ENCODE results near the gene DCAF5. TPM values are rescaled to one million over a fixed set of nuclear protein-coding genes. Genes with fewer than 3 reads are reported as not detected.

Gene DCAF5
- total and polyA plus RNA-seq, 2 of the 13 experiments (the other 11 are each of a cell fraction or from before 2014, with no cell fraction given), result 13.4 to 31.6 TPM

GRCh38 chr14:69153152-69153872 lies 393 bp upstream of the DCAF5 start (continued):
- TF ChIP-seq, protein P1, sequence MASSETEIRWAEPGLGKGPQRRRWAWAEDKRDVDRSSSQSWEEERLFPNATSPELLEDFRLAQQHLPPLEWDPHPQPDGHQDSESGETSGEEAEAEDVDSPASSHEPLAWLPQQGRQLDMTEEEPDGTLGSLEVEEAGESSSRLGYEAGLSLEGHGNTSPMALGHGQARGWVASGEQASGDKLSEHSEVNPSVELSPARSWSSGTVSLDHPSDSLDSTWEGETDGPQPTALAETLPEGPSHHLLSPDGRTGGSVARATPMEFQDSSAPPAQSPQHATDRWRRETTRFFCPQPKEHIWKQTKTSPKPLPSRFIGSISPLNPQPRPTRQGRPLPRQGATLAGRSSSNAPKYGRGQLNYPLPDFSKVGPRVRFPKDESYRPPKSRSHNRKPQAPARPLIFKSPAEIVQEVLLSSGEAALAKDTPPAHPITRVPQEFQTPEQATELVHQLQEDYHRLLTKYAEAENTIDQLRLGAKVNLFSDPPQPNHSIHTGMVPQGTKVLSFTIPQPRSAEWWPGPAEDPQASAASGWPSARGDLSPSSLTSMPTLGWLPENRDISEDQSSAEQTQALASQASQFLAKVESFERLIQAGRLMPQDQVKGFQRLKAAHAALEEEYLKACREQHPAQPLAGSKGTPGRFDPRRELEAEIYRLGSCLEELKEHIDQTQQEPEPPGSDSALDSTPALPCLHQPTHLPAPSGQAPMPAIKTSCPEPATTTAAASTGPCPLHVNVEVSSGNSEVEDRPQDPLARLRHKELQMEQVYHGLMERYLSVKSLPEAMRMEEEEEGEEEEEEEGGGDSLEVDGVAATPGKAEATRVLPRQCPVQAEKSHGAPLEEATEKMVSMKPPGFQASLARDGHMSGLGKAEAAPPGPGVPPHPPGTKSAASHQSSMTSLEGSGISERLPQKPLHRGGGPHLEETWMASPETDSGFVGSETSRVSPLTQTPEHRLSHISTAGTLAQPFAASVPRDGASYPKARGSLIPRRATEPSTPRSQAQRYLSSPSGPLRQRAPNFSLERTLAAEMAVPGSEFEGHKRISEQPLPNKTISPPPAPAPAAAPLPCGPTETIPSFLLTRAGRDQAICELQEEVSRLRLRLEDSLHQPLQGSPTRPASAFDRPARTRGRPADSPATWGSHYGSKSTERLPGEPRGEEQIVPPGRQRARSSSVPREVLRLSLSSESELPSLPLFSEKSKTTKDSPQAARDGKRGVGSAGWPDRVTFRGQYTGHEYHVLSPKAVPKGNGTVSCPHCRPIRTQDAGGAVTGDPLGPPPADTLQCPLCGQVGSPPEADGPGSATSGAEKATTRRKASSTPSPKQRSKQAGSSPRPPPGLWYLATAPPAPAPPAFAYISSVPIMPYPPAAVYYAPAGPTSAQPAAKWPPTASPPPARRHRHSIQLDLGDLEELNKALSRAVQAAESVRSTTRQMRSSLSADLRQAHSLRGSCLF (CRISPR knock-in tag; IDR thresholded peaks at IDR 0.05; ENCODE audit: borderline replicate concordance), result no peak
- TF ChIP-seq ZFP36L1 (CRISPR knock-in tag; IDR thresholded peaks at IDR 0.05), result no peak
- 0 out of 2 replicates have a peak, but pooled peaks have one; percentile 16 for TF ChIP-seq MXD4 (CRISPR knock-in tag; IDR thresholded peaks at IDR 0.05)
- no peak for TF ChIP-seq NBN (conservative IDR thresholded peaks at IDR 0.05)
- TF ChIP-seq POLR2G (IDR thresholded peaks at IDR 0.05; ENCODE audit: low read depth, low read length), result peak; percentile 74
- no peak for TF ChIP-seq ZBTB42 (CRISPR knock-in tag; IDR thresholded peaks at IDR 0.05)
- 0 out of 2 replicates have a peak, but pooled peaks have one; percentile 28 for TF ChIP-seq ZNF770 (CRISPR knock-in tag; IDR thresholded peaks at IDR 0.05)
- TF ChIP-seq NFATC3 (CRISPR knock-in tag; IDR thresholded peaks at IDR 0.05), result no peak
- TF ChIP-seq JDP2 (CRISPR knock-in tag; IDR thresholded peaks at IDR 0.05; ENCODE audit: borderline replicate concordance), result no peak
- no peak for TF ChIP-seq ZNF333 (CRISPR knock-in tag; IDR thresholded peaks at IDR 0.05; ENCODE audit: borderline replicate concordance)
- no peak for TF ChIP-seq KAT8 (CRISPR knock-in tag; IDR thresholded peaks at IDR 0.05)
- TF ChIP-seq CREB3 (CRISPR knock-in tag; IDR thresholded peaks at IDR 0.05), result no peak
- no peak for TF ChIP-seq ZBTB44 (CRISPR knock-in tag; IDR thresholded peaks at IDR 0.05)
- 0 out of 2 replicates have a peak, but pooled peaks have one; percentile 3 for TF ChIP-seq ZBED4 (CRISPR knock-in tag; IDR thresholded peaks at IDR 0.05; ENCODE audit: borderline replicate concordance)
- TF ChIP-seq SSRP1 (CRISPR knock-in tag; IDR thresholded peaks at IDR 0.05), result no peak

Data from HepG2 (cell line).